ENCODE results near the gene SSBP3.

DNA sequence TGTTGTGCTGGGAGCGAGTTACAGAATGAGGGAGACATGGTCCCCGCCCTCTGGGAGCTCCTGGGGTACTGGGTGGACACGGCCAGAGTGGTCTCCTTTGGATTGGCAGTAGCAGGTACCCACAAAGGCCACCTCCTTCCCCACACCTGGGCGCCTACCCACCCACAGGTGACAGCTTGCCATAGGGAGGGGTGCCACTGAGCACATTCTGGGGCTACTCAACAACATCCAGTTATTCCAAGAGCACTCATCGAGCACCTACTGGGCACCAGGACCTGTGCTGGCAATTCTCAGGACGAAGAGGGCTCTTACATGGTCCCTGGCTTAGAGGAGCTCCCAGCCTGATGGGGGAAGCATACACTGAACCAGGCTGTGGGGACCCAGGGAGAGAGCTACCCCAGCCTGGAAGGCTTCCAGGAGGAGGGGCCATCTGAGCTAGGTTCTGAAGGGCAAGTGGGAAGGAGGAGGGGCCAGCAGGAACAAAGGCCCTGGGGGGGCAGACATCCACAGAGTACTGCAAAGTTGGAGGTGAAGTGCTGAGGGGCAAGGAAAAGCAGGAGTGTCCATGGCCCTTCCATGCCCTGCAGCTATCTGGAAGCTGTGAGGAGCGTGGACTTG, 184.2 kb downstream of the SSBP3 start:
- TF ChIP-seq SNAI2 (CRISPR knock-in tag; IDR thresholded peaks at IDR 0.05) (no peak), ZNF8 (CRISPR knock-in tag; IDR thresholded peaks at IDR 0.05) (no peak), ZFP30 (CRISPR knock-in tag; IDR thresholded peaks at IDR 0.05) (no peak), ZFP3 (CRISPR knock-in tag; IDR thresholded peaks at IDR 0.05) (no peak), PATZ1 (CRISPR knock-in tag; IDR thresholded peaks at IDR 0.05; ENCODE audit: borderline replicate concordance) (no peak), CSRNP3 (CRISPR knock-in tag; IDR thresholded peaks at IDR 0.05) (no peak), ARNTL (CRISPR knock-in tag; IDR thresholded peaks at IDR 0.05; ENCODE audit: borderline replicate concordance, low read depth) (no peak)

Measured in SK-N-SH treated with all-trans-retinoic acid at 6 μM for 48 hours (cell line).